ENCODE data around the gene SLC9A2.

The SLC9A2 gene

DNA sequence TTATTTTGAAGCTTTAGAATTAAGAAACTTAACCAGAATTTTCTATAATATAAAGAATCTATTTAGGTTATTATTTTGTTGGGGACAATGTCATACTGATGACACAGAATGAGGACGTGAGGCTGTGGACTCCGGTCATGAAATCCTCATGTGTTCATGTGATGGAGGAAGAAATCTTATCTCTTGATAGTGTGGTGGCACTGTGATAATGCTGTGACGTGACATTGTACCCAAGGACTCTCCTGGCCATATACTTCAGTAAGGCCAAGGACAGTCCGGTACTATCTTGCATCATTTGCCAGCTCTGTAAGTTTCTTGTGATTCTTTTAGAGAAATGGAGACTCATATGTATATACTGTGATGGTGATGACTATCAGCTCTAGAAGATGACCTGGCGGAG lies 59.1 kb downstream of the SLC9A2 start:
- H3K4me3 ChIP-seq (ENCODE audit: low read length), result no peak overlapping the region
- TF ChIP-seq, protein P1, sequence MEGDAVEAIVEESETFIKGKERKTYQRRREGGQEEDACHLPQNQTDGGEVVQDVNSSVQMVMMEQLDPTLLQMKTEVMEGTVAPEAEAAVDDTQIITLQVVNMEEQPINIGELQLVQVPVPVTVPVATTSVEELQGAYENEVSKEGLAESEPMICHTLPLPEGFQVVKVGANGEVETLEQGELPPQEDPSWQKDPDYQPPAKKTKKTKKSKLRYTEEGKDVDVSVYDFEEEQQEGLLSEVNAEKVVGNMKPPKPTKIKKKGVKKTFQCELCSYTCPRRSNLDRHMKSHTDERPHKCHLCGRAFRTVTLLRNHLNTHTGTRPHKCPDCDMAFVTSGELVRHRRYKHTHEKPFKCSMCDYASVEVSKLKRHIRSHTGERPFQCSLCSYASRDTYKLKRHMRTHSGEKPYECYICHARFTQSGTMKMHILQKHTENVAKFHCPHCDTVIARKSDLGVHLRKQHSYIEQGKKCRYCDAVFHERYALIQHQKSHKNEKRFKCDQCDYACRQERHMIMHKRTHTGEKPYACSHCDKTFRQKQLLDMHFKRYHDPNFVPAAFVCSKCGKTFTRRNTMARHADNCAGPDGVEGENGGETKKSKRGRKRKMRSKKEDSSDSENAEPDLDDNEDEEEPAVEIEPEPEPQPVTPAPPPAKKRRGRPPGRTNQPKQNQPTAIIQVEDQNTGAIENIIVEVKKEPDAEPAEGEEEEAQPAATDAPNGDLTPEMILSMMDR (IDR thresholded peaks at IDR 0.05; ENCODE audit: insufficient read depth, low read depth, low read length, missing control alignments), result no peak
- DNase-seq (ENCODE audit: low read depth), result no peak

DNA sequence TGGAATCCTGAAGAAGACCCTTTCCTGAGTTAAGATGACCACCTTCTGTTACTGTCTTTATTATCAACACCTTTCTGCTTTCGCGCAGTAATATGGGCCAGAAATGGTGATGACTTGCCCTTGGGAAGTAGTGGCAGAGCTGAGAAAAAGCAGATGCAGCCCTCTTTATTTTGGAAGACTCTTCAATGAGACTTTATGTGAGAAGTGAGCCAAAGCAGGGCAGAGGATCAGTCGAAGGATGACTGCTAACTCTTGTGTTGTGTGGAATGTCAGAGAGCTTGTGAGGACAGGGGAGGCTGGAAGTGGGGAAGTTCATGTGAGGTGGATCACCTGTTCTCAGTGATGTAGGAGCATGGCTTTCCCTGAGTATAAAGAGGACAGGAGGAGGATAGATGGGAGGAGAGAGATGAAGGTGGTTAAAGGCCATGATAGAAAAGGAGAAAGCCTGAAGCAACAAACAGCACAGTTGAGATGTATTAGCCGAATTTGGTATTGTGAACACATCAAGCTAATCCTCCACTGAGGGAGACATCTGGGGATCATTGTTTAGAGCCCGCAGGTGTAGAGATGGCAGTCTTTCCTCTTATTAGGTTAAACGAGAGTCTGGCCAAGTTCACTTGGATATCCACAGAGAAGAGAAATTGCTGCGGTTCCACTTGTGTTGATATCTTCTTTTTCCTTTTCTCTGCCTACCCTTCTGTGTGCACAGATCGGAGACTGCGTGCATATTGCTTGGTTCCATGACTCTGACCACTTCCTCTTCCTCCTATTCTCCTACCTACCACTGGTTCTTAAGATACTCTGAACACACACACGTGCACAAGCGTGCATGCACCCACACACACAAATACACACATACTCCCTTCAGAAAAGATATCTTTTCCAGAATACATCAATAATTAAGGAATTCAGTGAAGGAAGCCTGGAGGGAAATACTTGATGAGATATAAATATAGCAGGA lies 67.4 kb downstream of the SLC9A2 start:
- no peak overlapping the region for H3K4me3 ChIP-seq (ENCODE audit: low read length)
- TF ChIP-seq, protein P1 (IDR thresholded peaks at IDR 0.05; ENCODE audit: insufficient read depth, low read depth, low read length, missing control alignments), result no peak
- no peak for DNase-seq (ENCODE audit: low read depth)

DNA sequence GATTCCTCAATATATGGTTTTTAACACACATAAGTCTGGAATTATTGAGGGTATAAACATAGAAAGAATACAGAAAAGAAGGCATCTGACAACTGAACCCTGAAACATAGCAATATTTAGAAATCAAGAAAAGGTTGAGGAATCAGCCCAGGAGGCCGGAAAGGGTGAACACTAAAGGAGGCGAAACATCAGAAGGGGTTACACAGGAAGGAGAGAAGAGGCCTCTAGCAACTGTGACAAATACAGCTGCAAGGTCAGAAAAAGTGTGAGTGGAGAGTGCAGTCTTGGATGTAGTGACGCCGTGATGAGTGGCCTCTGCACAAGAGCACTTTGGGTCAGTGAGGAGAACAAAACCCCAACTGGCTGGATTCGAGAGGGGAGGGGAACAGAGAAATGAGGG lies 70.7 kb downstream of the SLC9A2 start:
- no peak overlapping the region for H3K4me3 ChIP-seq (ENCODE audit: low read length)
- DNase-seq (ENCODE audit: low read depth), result no peak
- TF ChIP-seq, protein P1 (IDR thresholded peaks at IDR 0.05; ENCODE audit: insufficient read depth, low read depth, low read length, missing control alignments), result no peak

DNA sequence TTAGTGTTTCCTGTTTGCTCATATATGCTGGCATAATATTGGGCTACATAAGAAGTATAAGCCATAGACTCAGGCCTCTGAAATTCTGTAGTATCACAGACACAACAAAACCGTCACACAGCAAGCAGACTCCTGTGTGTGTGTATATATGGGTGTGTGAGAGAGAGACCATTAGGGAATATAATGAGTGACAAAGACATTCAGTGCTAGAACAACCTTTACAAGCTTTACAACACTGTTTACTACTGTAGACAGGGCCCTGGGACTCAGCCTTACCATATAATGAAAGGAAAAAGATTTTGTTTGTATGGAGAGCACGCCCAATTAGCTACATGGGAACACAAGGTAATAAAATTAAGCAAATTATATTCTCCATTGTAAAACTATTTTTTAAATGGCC lies 77.1 kb downstream of the SLC9A2 start:
- no peak overlapping the region for H3K4me3 ChIP-seq (ENCODE audit: low read length)
- DNase-seq (ENCODE audit: low read depth), result no peak
- TF ChIP-seq, protein P1 (IDR thresholded peaks at IDR 0.05; ENCODE audit: insufficient read depth, low read depth, low read length, missing control alignments), result no peak

DNA sequence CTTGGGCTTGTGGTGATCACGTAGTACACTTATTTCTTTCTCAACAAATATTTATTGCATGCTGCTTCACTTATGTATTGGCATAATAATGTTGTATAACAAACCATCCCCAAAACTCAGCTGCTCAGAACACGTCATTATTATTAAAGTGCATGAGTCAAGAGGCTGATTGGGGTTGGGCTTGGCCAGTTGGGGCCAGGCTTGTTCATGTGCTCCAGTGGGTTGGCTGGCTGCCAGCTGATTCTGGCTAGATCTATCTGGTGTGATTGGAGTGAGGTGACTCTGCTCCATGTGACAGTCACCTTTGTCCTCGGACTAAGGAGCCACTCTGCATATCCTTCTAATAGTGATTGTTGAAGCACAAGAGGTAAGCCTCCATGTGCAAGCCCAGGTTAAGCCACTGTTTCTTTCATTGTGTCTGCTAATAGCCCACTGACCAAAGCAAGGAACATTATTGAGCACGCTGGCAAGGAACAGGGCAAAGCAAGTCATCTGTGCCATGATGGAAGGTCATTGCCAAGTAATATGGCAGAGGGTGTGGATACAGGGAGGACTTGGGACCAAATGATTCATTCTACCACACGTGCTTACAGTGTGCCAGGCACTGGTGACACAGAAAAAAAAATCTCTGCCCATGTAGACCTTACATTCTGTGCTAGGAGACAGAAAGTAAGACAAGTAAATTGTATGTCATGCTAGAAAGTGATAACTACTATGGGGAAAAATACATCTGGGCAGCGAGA lies 79.2 kb downstream of the SLC9A2 start:
- TF ChIP-seq, protein P1 (IDR thresholded peaks at IDR 0.05; ENCODE audit: insufficient read depth, low read depth, low read length, missing control alignments), result no peak
- H3K4me3 ChIP-seq (ENCODE audit: low read length), result no peak overlapping the region
- DNase-seq (ENCODE audit: low read depth), result peak; percentile 87

DNA sequence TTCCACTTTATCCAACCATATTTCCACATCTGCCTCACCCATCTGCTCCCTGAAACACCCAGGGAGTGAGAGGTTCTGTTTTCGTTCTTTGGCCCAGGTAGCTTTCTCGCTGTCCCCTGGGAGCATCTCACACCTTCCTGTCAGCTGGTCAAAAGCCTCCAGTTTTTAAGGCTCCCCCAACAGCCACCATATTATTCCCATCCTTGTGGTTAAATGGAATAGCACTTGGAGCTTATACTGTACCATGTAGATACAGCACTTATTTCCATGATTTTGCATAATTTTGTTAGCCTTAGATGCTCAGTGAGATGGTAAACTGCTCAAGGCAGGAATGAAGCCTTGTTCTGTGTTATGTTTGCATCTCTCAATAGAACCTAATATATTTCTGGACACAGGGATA lies 84.0 kb downstream of the SLC9A2 start:
- H3K4me3 ChIP-seq (ENCODE audit: low read length), result no peak overlapping the region
- no peak for DNase-seq (ENCODE audit: low read depth)
- TF ChIP-seq, protein P1 (IDR thresholded peaks at IDR 0.05; ENCODE audit: insufficient read depth, low read depth, low read length, missing control alignments), result no peak

Data from epithelial cell of esophagus (primary cell).